Activated naive CD4-positive, alpha-beta T cell treated with Interleukin-2 at 50 U/mL for 16 hours (primary cell): Measurements from ENCODE around the gene PGC.

ENCODE experiments used
- DNase-seq: peaks from one replicate; pipeline ENCODE4 v3.0.0-alpha.2; 2020

PGC gene

GRCh38 chr6:41743406-41744235, 3.6 kb downstream of the PGC start:
- DNase-seq = no peak

GRCh38 chr6:41741625-41742490, 5.3 kb downstream of the PGC start:
- no peak for DNase-seq

- DNase-seq = no peak
Measured at GRCh38 chr6:41740366-41741162, 6.6 kb downstream of the PGC start.

GRCh38 chr6:41739041-41739440, 8.2 kb downstream of the PGC start:
- no peak for DNase-seq

- no peak for DNase-seq
Measured at GRCh38 chr6:41737591-41738130, 9.5 kb downstream of the PGC start.

GRCh38 chr6:41736800-41737555, 10.2 kb downstream of the PGC start:
- no peak for DNase-seq

GRCh38 chr6:41736186-41736733, 10.9 kb downstream of the PGC start:
- no peak for DNase-seq

- DNase-seq = peak; percentile 94
Measured at GRCh38 chr6:41735427-41736185, 11.6 kb downstream of the PGC start, which contains the start of gene TFEB. Gene TFEB (minus strand): TSS chr6:41735608. CDS start chr6:41691213, 44,395 bp downstream.

- DNase-seq = peak; percentile 72
Measured at GRCh38 chr6:41734666-41735426, 12.4 kb downstream of the PGC start.

- peak; percentile 64 for DNase-seq
Measured at GRCh38 chr6:41733707-41734665, 13.2 kb downstream of the PGC start.

- no peak for DNase-seq
Measured at GRCh38 chr6:41733360-41733706, 13.9 kb downstream of the PGC start.

GRCh38 chr6:41732591-41733359, 14.4 kb downstream of the PGC start:
- DNase-seq = peak; percentile 70

- DNase-seq = no peak
Measured at GRCh38 chr6:41732149-41732548, 15.0 kb downstream of the PGC start.

GRCh38 chr6:41731561-41732086, 15.6 kb downstream of the PGC start:
- no peak for DNase-seq

GRCh38 chr6:41730531-41731436, 16.4 kb downstream of the PGC start:
- no peak for DNase-seq

GRCh38 chr6:41729624-41730023, 17.6 kb downstream of the PGC start:
- DNase-seq = no peak

- DNase-seq = no peak
Measured at GRCh38 chr6:41728954-41729353, 18.2 kb downstream of the PGC start.
